Muscle layer of duodenum (tissue), 2 donors: Measurements from ENCODE around the gene KLK3.
A peak's percentile ranks its signal among the peaks of the same experiment; 100 is the strongest.

Experiments used
- H3K27ac ChIP-seq: one replicate; pipeline ENCODE4 v1.7.0; 2013; ENCODE audit warnings: mild to moderate bottlenecking, low read length
- H3K27me3 ChIP-seq: one replicate; pipeline ENCODE4 v1.7.0; 2013; ENCODE audit warnings: low read depth, mild to moderate bottlenecking, control low read depth, low read length
- H3K36me3 ChIP-seq, 2 donors: one replicate each; pipeline ENCODE4 v1.7.0; 2013; ENCODE audit warnings: low read length in 2 of 2, control low read depth in 1 of 2, mild to moderate bottlenecking in 1 of 2; ENCODE audit not compliant: insufficient read depth in 2 of 2, control insufficient read depth in 1 of 2
- H3K4me1 ChIP-seq, 2 donors: one replicate each; pipeline ENCODE4 v1.7.0; 2013; ENCODE audit warnings: low read length in 2 of 2, mild to moderate bottlenecking in 2 of 2, control low read depth in 1 of 2, moderate library complexity in 1 of 2; ENCODE audit not compliant: insufficient read depth in 2 of 2, control insufficient read depth in 1 of 2
- H3K4me3 ChIP-seq, 2 donors: one replicate each; pipeline ENCODE4 v1.7.0; 2013; ENCODE audit warnings: low read length in 2 of 2, low read depth in 1 of 2, mild to moderate bottlenecking in 1 of 2
- H3K9me3 ChIP-seq, 2 donors: one replicate each; pipeline ENCODE4 v1.7.0; 2013; ENCODE audit warnings: low read length in 2 of 2, control low read depth in 1 of 2, mild to moderate bottlenecking in 1 of 2; ENCODE audit not compliant: control insufficient read depth in 1 of 2
- donor health status: healthy.

KLK3 gene

GRCh38 chr19:50908336-50908735 lies 53.6 kb downstream of the KLK3 start:
- H3K4me1 ChIP-seq, result peaks cover 0 to 6% of the 10 kb centered on the region in 2 donors
- H3K27me3 ChIP-seq, result peaks cover 34% of the 10 kb centered on the region
- no peak overlapping the region for H3K4me3 ChIP-seq
- H3K9me3 ChIP-seq, result no peaks in the 10 kb centered on the region
- H3K27ac ChIP-seq, result no peak overlapping the region
- no peaks in the 10 kb centered on the region for H3K36me3 ChIP-seq

GRCh38 chr19:50909240-50910070 lies 54.7 kb downstream of the KLK3 start:
- Histone ChIP-seq H3K9me3 (no peaks in the 10 kb centered on the region), H3K27ac (no peak overlapping the region), H3K27me3 (peaks cover 35% of the 10 kb centered on the region), H3K4me3 (peak overlapping the region in 1 of 2 donors; percentile 24), H3K4me1 (peaks cover 0 to 6% of the 10 kb centered on the region in 2 donors), H3K36me3 (no peaks in the 10 kb centered on the region)
